Calu3 (cell line): ENCODE data around the gene OR52E8. TPM values are rescaled to one million over a fixed set of nuclear protein-coding genes. Genes with fewer than 3 reads are reported as not detected.

Experiments used
- BruUV-seq: library from RNA; stranded (reverse); fragments of 400-500 nt; replicated peaks from 2 replicates; lab custom pipeline; 2021; lab: Mats Ljungman, UMichigan
- CTCF ChIA-PET: fragments of 300-600 bp; sonication (Branson Sonifier 250); formaldehyde crosslinking; loops from one replicate; lab custom pipeline; 2022; ENCODE audit warnings: antibody characterized with exemption; lab: Charles Lee
- DNase-seq: peaks from one replicate; pipeline ENCODE4 v3.0.0; 2022
- H3K27ac Mint-ChIP-seq: one replicate; pipeline ENCODE4 v1.8.0; 2022; ENCODE audit warnings: mixed read lengths; ENCODE audit not compliant: unreplicated experiment
- H3K27me3 Mint-ChIP-seq: one replicate; pipeline ENCODE4 v1.8.0; 2022; ENCODE audit warnings: mixed read lengths; ENCODE audit not compliant: unreplicated experiment
- H3K36me3 Mint-ChIP-seq: one replicate; pipeline ENCODE4 v1.8.0; 2022; ENCODE audit warnings: mild to moderate bottlenecking, moderate library complexity, mixed read lengths; ENCODE audit not compliant: insufficient read depth, unreplicated experiment
- H3K4me1 Mint-ChIP-seq: one replicate; pipeline ENCODE4 v1.8.0; 2022; ENCODE audit warnings: mild to moderate bottlenecking, low read depth, mixed read lengths; ENCODE audit not compliant: unreplicated experiment
- H3K4me3 Mint-ChIP-seq: one replicate; pipeline ENCODE4 v1.8.0; 2022; ENCODE audit warnings: mild to moderate bottlenecking, low read depth, moderate library complexity, mixed read lengths; ENCODE audit not compliant: unreplicated experiment
- H3K9me3 Mint-ChIP-seq: one replicate; pipeline ENCODE4 v1.8.0; 2022; ENCODE audit warnings: low read depth, mixed read lengths; ENCODE audit not compliant: unreplicated experiment
- CTCF ChIP-seq: fragments of 200-600 bp; IDR thresholded peaks from one replicate; pipeline ENCODE4 v1.8.0; 2022; ENCODE audit warnings: antibody characterized with exemption; ENCODE audit not compliant: unreplicated experiment
- intact Hi-C: fragments of 100-400 bp; cut with micrococcal nuclease; formaldehyde crosslinking; loops from one replicate; pipeline ENCODE4 v1.10.0; 2022; ENCODE audit not compliant: unreplicated experiment
- total RNA-seq: library from RNA; stranded (reverse); gene quantifications from 2 replicates; pipeline ENCODE4 v1.2.3, GENCODE V29; 2022

OR52E8 gene
- total RNA-seq, 1 experiment from 2014 or later: not detected

- no TSS peak for BruUV-seq
- no peak for DNase-seq
- peaks cover 2% of the 10 kb centered on the region for H3K9me3 Mint-ChIP-seq
Measured at GRCh38 chr11:5846701-5847100, 10.8 kb downstream of the OR52E8 start.

DNA sequence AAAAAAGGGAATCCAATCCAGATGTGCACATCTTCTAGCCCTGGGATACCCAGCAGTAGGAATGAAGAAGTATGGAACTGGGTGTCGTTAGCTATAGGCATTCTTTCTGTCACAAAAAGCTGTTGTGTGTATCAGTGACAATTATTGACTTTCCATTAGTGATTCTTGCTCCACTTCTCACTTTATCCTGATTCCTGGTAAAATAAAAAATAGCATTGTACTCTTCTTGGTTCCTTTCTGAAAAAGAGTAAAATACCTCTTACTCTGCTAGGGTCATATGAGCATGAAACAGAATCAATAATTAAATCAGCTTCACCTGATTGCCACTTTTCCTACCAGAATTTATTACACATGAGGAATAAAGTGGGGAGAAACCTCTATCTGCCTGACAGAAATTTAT, 15.7 kb downstream of the OR52E8 start, which contains the start of gene OR52E6:
OR52E6 (minus strand) TSS at position 101 of the 400 bp plus-strand sequence; CDS start at position 101, 0 bp downstream.
- CTCF ChIA-PET: no interaction called here
- Mint-ChIP-seq H3K9me3 (peaks cover 4% of the 10 kb centered on the region), H3K27ac (no peak within 1 kb of the TSS), H3K4me1 (no peaks in the 10 kb centered on the region), H3K27me3 (no peaks in the 10 kb centered on the region), H3K4me3 (no peak within 1 kb of the TSS), H3K36me3 (no peaks in the 10 kb centered on the region)
- intact Hi-C loops: no loop called here
- DNase-seq: no peak
- BruUV-seq: no TSS peak
- no peak for TF ChIP-seq CTCF

More at GRCh38 chr11:5846701-5847100, 10.8 kb downstream of the OR52E8 start:
- intact Hi-C loops: no loop called here
- no peak overlapping the region for H3K27ac Mint-ChIP-seq
- CTCF ChIA-PET: no interaction called here
- no peak for TF ChIP-seq CTCF
- H3K4me3 Mint-ChIP-seq: no peak overlapping the region
- H3K4me1 Mint-ChIP-seq: no peaks in the 10 kb centered on the region
- no peaks in the 10 kb centered on the region for H3K36me3 Mint-ChIP-seq
- no peaks in the 10 kb centered on the region for H3K27me3 Mint-ChIP-seq

GRCh38 chr11:5837695-5838094, 19.8 kb downstream of the OR52E8 start:
- BruUV-seq: no TSS peak
- no peaks in the 10 kb centered on the region for H3K36me3 Mint-ChIP-seq
- peaks cover 4% of the 10 kb centered on the region for H3K9me3 Mint-ChIP-seq
- no peaks in the 10 kb centered on the region for H3K4me1 Mint-ChIP-seq
- intact Hi-C loops: no loop called here
- no peaks in the 10 kb centered on the region for H3K27me3 Mint-ChIP-seq
- no peak for DNase-seq
- H3K27ac Mint-ChIP-seq: no peak overlapping the region
- no peak overlapping the region for H3K4me3 Mint-ChIP-seq
- CTCF ChIA-PET: no interaction called here
- TF ChIP-seq CTCF: no peak

GRCh38 chr11:5833446-5833845, 24.0 kb downstream of the OR52E8 start:
- H3K36me3 Mint-ChIP-seq: no peaks in the 10 kb centered on the region
- TF ChIP-seq CTCF: no peak
- DNase-seq: no peak
- no TSS peak for BruUV-seq
- no peak overlapping the region for H3K27ac Mint-ChIP-seq
- no peak overlapping the region for H3K4me3 Mint-ChIP-seq
- intact Hi-C loops: no loop called here
- CTCF ChIA-PET: no interaction called here
- no peaks in the 10 kb centered on the region for H3K27me3 Mint-ChIP-seq
- H3K9me3 Mint-ChIP-seq: no peaks in the 10 kb centered on the region
- no peaks in the 10 kb centered on the region for H3K4me1 Mint-ChIP-seq
